NAMALWA (cell line): ENCODE results near the gene SPACA4.
"Not testable (repeated sequence)": the region's sequence is repeated elsewhere in the genome, so short reads cannot be mapped to it uniquely, and the experiment has no call there.

Source experiments
- DNase-seq: peaks from one replicate; pipeline ENCODE4 v3.0.0-alpha.2; 2015; ENCODE audit warnings: low spot score

SPACA4 gene

GRCh38 chr19:48618916-48619691 lies 12.6 kb downstream of the SPACA4 start, which contains the start of the genes RPL18 and SPHK2:
RPL18 (minus strand) TSS chr19:48619178; CDS start chr19:48619143, 35 bp downstream.
SPHK2 (plus strand) TSS chr19:48619506; CDS start chr19:48620515, 1,009 bp downstream.
- DNase-seq = peak; percentile 98

- no peak for DNase-seq
Observed at GRCh38 chr19:48619692-48620585, 13.4 kb downstream of the SPACA4 start.

DNA sequence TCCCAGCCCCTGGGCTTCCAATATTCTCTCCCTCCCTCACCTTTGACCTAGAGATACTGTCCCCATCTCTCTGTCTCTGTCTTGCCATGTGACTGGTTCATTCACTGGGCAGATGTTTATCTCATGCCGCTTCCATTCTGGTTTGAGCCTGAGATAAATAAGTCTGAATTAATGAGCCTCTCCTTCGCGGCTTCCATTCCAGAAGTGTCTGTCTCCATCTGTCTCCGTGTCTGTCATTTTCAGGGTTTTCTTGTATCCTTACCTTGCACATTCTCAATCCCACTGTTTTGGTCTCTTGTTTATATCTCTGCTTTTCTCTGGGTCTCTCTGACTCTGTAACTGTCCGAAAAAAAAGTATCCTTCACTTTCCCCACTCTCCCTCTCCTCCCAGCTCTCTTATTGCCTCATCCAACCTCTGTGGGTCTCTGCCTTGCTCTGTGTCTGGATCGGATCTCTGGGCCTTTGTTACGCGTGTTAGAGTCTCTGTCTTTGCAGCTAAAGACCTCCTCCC lies 17.1 kb downstream of the SPACA4 start:
- no peak for DNase-seq

GRCh38 chr19:48624067-48624594 lies 17.6 kb downstream of the SPACA4 start:
- DNase-seq = peak; percentile 98

DNA sequence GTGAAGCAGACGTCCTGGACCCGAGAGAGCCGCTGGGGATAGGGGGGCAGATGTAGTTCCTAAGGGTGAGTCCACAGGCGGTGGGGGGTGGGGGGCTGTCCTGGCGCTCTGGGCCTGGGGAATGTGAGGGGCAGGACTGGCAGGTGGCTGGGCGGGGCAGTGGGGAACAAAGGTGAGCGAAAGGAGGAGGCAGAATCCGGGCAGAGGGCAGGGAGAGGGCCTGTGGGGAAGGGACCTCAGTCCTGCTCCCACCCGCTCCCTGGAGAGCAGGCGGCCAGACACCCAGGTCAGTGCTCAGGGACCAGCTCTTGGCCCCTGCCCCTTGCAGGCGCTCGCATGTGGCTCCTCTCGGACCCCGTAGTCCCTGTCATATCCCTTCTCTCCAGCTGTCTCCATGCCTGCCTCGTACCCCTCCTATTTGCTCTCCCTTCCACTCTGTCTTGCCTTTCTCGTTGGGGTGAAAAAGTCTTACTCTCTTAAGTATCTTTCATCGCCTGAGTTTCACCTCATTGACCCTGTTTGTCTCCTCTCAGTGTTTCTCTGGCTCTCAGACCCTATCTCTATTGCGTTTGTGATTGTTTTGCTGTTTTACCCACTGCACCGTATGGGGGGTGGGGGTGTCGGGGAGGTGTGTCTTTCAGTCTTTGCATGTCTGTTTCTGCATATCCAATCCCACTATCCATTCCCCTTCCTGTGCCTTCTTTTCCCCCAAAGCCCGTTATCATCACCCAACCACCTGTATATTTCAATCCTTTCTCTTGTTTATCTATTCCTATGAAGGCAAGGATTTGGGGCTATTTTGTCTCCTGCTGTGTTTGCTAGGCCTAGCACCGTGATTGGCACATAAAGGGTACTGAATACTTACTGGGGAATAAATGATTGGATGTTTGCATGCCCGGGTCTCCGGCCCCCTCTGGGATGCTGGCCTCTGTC lies 18.5 kb downstream of the SPACA4 start:
- no peak for DNase-seq

GRCh38 chr19:48625891-48626327 lies 19.4 kb downstream of the SPACA4 start:
- DNase-seq = no peak

GRCh38 chr19:48627201-48627864 lies 20.8 kb downstream of the SPACA4 start:
- no peak for DNase-seq

DNA sequence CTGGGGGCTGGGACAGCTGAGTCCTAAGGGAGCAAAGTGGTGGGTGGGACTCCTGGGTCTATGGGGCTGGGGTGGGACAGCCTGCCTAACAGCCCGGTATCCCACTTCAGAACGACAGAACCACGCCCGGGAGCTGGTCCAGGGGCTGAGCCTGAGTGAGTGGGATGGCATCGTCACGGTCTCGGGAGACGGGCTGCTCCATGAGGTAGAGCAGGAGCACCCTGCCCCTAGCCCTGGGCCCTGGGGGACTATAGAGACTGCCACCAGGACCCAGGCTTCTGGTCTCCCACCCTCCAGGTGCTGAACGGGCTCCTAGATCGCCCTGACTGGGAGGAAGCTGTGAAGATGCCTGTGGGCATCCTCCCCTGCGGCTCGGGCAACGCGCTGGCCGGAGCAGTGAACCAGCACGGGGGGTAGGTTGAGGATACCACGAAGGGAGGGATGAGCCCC lies 21.3 kb downstream of the SPACA4 start:
- DNase-seq = no peak

- no peak for DNase-seq
Observed at GRCh38 chr19:48628486-48629296, 22.1 kb downstream of the SPACA4 start.

- DNase-seq = no peak
Observed at GRCh38 chr19:48629297-48629598, 22.7 kb downstream of the SPACA4 start.

DNA sequence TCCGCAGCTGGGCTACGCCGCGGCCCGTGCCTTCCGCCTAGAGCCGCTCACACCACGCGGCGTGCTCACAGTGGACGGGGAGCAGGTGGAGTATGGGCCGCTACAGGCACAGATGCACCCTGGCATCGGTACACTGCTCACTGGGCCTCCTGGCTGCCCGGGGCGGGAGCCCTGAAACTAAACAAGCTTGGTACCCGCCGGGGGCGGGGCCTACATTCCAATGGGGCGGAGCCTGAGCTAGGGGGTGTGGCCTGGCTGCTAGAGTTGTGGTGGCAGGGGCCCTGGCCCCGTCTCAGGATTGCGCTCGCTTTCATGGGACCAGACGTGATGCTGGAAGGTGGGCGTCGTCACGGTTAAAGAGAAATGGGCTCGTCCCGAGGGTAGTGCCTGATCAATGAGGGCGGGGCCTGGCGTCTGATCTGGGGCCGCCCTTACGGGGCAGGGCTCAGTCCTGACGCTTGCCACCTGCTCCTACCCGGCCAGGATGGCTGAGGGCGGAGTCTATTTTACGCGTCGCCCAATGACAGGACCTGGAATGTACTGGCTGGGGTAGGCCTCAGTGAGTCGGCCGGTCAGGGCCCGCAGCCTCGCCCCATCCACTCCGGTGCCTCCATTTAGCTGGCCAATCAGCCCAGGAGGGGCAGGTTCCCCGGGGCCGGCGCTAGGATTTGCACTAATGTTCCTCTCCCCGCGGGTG lies 23.2 kb downstream of the SPACA4 start:
- no peak for DNase-seq

DNA sequence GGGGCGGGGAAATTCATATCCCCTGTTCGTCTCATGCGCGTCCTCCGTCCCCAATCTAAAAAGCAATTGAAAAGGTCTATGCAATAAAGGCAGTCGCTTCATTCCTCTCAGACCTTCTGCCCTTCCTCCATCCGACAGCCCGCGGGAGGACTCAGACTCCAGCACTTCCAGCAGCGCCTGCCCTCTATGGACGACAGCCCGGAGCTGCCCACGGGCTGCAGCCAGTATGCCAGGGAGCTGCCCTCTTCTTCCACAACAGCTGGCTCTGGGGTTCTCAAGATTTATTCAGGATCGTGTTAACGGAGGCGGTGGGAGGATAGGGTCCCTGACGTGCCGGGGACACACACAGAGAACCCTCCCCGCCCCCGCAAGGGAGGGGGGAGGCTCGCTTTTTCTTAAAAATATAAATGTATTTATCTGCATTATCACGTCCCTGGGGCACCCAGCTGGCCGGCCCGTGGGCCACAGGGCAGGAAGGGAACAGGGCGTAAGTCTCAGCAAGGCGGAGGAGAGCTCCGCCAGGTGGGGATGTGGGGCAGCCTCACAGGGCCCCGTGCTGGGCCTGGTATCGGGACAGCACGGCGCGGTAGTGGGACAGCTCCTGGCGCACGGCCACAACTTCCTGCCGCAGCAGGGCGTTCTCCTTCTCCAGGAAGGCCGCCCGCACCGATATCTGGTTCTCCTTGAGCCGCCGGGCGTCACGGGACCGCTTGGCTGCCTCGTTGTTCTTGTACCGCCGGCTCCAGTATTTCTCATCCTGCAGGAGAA lies 23.9 kb downstream of the SPACA4 start:
- DNase-seq = no peak

DNA sequence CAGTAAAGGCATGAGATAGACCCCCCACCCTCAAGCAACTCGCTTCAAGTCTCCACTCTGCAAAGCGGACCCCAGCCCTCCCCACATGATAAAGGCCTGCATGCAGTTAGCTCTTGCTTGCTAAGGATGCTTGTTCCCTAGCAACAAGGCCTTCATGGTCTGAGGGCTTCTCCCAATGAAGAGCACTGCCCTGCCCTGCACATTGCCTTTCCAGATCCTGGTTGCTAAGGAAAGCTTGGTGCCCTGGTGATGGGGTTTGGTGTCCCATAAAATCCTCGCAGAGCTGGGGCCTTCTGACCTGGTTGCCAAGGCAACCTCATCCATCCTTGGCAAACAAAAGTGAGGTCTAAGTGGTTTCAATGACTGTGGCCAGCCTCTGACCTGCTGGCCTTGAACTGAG lies 24.7 kb downstream of the SPACA4 start:
- DNase-seq = no peak

- DNase-seq = not testable (repeated sequence)
Observed at GRCh38 chr19:48632286-48632685, 25.7 kb downstream of the SPACA4 start.

- DNase-seq = no peak
Observed at GRCh38 chr19:48632692-48633147, 26.2 kb downstream of the SPACA4 start.

DNA sequence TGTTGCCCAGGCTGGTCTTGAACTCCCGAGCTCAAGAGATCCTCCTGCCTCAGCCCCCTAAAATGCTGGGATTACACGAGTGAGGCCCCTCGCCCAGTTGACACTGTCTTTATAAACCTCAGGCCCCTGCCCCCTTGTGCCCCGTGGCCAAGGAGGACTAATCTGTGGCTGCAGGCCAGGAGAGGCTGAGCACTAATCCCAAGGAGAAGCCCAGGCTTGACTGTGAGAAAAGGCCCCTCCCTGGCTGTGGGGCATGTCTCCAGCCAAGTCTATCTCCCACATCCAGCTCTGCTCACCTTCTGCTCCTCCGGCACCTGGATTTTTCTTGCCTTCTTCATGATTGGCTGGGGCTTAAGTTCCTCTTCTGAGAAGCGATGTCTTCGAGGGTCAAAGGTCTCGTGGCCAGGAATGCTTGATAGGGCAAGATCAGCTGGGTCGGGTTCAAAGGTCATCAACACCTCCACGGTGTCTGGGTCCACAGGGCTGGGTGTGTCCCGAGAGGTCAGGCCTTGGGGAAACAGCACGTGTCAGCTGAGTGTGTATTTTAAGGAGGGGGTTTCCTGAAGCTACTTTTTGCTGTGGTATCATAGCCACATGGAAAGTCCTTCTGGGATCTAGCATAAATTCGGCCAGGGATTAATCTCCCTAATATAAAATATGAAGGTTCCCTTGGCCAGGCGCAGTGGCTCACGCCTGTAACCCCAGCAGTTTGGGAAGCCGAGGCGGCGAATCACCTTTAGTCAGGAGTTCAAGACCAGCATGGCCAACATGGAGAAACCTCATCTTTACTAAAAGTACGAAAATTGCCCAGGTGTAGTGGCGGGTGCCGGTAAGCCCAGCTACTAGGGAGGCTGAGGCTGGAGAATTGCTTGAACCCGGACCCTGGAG lies 26.9 kb downstream of the SPACA4 start:
- no peak for DNase-seq

- no peak for DNase-seq
Observed at GRCh38 chr19:48634036-48634342, 27.4 kb downstream of the SPACA4 start.
